GM19025 (cell line): ENCODE data around the gene NDUFV1.
"Not testable (repeated sequence)": the region's sequence is repeated elsewhere in the genome, so short reads cannot be mapped to it uniquely, and the experiment has no call there.

Experiments
- ATAC-seq: cut with Tn5 transposase; IDR thresholded peaks from one replicate; pipeline ENCODE4 v1.9.1; 2021; ENCODE audit warnings: mild to moderate bottlenecking, low read depth, moderate library complexity; ENCODE audit not compliant: unreplicated experiment

NDUFV1 gene

DNA sequence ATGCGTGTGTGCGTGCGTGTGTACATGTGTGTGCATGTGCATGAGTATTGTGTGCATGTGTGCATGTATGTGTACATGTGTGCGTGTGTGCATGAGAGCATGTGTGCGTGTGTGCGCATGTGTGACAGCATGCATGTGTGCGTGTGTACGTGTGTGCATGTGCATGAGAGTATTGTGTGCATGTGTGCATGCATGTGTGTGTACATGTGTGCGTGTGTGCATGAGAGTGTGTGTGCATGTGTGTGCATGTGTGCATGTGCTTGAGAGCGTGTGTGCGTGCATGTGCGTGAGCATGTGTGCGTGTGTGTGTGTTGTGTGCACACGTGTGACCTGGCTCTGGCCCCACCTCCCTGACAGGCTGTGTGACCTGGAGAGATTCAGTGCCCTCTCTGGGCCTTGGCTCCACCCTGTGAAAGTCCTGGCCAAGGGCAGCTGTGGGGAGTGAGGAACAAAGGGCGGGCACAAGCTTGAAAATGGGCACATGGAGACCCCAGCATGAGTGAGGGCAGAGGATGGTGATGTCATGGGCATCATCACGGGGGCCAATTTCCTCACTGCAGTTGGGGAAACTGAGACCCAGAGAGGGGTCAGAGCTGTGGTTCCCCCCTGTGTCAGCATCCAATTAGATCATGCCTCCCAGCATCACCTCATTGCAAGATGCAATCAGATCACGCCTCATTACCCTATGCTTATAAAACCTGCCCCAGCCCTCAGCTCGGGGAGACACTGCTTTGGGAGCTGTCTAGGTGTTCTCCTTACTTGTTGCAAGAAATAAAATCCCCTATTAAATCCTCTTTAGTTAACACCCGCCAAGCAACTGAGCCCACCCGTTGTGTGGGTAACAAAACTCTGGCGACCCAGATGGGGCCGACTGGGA, 43.1 kb downstream of the NDUFV1 start:
- ATAC-seq: no peak

DNA sequence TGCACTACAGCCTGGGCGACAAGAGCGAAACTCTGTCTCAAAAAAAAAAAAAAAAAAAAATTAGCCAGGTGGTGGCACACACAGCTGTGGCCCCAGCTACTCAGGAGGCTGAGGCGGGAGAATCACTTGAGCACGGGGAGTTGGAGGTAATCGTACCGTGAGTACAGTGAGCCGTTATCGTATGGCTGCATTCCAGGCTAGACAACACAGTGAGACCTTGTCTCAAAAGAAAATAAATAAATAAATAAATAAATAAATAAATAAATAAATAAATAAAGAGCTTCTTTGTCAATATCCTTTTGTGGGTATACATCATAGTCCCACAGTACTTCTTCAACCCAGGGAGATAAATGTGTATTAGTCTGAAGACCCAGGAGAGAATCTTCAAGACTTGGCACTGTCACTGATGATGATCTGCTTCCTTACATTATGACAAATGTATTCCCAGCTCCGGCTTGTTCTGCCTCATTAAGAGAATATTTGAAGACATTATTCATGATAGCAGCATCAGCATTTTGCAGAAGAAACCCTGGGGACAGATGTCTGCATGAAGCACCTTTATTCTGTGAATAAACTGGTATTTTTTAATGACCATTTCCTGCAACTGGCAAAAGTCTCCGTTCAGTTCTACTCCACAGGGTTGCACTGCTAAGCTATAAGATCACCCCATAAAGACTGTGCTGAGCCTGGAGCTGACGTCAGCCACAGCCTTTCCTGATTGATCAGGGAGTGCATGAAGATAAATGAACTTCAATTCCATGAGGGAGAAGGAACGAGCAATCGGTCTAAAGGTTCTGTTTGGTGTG, 45.4 kb downstream of the NDUFV1 start:
- no peak for ATAC-seq

DNA sequence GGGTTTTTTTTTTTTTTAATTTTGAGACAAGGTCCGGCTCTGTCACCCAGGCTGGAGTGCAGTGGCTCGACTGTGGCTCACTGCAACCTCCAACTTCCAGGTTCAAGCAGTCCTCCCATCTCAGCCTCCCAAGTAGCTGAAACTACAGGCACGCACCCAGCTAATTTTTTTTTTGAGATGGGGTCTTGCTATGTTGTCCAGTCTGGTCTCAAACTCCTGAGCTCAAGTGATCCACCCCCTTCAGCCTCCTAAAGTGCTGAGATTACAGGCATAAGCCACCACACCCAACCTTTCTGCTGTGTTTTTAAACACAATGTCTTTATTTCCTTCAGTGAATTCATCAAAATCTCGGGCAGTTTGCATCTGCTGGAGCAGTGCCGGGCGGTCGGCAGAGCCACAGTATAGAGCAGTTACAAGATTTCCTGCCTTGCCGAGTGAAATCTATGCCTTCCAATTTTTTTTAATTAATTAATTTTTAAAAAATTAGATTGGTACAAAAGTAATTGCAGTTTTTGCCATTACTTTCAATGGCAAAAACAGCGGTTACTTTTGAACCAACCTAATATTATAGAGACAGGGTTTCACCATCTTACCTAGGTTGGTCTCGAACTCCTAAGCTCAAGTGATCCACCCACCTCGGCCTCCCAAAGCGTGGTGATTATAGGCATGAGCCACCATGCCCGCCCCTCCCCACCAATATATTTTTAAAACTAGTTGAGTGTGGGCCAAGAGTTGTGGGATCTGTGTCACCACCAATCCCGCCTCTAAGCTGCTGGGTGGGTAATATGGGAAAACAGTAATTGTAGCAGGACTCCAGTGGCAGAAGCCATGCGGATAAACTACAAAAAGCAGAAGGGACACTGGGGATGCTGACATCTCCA, 46.5 kb downstream of the NDUFV1 start:
- ATAC-seq: no peak

DNA sequence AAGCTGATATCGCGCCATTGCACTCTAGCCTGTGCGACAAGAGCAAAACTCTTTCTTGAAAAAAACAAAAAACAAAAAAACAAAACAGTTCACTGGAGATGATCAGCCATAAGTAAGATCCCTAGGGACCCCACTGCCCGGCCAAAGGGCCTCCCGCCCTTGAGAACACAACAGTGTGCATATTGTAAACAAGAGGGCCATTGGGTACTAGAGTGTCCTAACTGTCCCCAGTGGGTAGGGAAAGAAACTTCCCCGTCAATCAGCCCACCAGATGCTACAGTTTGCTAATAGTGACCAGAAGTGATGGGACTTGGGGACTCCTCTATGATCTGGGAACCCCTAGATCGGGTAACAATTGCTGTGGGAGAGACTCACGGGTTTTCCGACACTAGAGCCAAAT, 47.5 kb downstream of the NDUFV1 start:
- no peak for ATAC-seq

DNA sequence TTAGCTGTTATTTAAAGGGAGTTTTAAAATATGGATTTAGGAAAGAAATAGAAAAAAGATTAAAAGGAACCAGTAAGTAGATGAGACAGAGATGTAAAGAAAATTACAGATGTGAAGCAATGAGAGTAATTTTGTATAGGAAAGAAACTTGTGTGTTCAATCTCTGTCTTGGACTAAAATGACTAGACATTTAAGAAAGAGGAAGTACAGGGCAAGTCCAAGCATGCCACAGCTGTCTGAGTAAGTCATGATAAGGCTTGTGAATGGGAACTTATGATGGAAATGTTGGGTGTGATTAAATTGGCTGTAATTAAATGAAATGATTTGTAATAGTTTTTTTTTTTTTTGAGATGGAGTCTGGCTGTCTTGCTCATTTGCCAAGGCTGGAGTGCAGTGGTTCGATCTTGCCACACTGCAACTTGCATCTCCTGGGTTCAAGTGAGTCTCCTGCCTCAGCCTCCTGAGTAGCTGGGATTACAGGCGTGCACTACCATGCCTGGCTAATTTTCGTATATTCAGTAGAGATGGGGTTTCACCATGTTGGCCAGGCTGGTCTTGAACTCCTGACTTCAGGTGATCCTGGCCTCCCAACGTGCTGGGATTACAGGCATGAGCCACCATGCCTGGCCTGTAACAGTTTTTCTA, 49.7 kb downstream of the NDUFV1 start:
- ATAC-seq: no peak

DNA sequence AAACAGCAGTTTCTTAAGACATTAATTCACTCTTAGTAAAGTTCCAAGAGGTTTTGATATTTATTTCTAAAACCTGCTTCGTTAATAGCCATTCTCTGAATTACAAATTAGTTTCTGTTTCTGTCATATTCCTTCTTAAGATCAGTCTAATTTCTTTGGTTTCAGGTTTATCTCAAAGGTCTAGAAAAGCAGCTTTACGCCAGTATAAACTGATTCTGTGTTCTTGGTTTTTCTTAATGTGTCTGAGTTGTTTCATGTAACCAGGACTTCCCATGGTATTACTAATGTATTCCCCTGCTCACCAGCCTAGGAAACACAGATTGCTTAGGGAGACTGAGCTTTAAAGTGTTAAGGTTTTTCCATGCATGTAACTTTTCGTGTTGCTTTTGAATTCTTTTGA, 50.6 kb downstream of the NDUFV1 start:
- no peak for ATAC-seq

DNA sequence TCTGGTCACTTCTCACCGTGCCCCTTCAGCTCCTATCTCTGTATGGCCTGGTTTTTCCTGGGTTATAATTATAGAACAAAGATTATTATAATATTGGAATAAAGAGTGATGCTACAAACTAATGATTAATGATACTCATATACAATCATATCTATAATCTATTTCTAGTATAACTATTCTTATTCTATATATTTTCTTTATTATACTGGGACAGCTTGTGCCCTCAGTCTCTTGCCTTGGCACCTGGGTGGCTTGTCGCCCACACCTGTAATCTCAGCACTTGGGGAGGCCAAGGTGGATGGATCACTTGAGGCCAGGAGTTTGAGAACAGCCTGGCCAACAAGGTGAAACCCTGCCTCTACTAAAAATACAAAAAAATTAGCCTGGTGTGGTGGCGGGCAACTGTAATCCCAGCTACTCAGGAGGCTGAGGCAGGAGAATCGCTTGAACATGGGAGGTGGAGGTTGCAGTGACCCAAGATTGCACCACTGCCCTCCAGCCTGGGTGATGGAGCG, 53.0 kb downstream of the NDUFV1 start:
- not testable (repeated sequence) for ATAC-seq

DNA sequence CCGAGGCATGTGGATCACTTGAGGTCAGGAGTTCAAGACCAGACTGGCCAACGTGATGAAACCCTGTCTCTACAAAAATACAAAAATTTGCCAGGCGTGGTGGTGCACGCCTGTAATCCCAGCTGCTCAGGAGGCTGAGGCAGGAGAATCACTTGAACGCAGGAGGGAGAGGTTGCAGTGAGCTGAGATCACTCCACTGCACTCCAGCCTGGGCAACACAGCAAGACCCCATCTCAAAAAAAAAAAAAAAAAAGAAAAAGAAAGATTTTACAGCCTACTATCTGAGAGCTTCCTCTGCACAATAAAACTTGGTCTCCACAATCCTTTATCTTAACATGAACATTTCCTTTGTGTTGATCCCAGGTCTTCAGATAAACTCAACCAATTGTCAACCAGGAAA, 54.0 kb downstream of the NDUFV1 start:
- not testable (repeated sequence) for ATAC-seq
